ENCODE results near the gene S100A7.
"Not testable (repeated sequence)": the region's sequence is repeated elsewhere in the genome, so short reads cannot be mapped to it uniquely, and the experiment has no call there.

S100A7 gene

DNA sequence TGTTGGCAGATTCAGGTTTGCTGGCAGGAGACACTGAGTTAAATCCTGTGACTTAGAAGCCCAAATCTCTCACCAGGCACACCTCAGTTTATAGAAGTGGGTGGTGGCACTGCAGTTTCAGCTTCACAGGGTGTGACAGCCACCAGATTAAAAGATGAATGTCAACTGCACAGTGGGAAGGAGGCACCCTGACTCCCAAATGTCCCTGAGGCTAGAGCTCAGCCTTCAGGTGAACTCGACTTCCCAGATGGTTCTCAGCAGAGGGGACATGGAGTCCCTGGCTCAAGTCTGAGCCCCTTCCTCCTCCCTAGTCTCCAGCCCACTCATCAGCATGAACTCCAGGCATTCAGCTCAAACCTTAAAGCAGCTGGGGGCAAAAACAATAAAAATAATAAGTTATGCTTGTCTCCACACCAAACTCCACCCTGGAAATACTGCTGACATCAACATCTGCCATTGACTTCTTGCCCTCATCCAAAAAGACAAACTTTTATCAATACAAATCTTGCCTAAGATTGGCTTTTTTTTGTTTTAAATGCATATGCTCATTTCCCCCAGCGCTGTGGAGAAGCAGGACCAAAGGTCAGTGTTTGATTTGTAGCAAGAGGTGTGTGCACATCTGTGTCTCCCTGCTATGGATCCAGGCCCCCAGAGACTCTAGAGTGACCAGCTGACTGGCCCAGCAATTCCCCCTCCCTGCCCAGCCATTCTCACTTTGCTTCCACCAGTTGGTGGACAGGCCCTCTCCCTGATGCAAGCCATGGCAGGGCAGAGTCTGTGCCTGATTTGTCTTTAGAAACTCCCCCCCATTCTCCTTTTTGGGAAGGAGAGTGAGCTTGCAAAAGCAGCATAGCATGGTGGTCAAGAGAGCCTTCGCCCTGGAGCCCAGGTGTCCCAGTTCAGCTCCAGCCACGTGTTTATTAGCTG lies 18.5 kb upstream of the S100A7 start:
- in situ Hi-C loops (cut with HindIII; ENCODE audit: low pct_ligation_motif_present, low pct_unique_long_range_greater_than_20kb, low sequenced_read_pairs) = no loop called here
- no peak for DNase-seq

DNA sequence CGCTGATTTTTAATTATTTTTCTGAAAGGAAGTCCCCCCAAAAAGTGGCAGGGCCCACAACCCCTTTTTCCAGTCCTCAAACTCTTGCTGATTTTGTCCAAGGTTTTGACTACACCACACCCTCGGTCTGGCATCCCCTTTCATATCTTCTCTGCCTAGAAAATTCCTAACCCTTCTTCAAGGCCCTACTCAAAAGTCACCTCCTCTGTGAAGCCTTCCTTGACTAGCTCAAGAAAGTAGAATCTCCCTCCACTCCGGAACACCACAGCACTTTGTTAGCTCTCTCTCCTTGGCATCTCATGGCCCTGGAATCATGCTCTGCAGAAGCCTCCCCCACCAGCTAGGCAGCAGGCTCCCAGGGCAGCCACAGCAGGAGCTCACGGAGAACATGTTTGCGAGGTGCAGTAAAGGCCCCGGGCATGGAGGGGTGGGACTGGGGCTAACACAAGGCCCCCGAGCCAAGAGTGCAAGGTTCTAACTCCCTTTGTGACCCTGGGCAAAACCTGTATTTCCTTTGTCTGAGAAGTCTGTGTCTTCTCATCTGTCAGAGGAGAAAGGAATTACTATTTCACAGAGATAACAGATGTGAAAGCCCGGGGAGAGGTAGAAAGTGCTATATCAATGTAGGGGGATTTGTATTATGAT lies 17.7 kb upstream of the S100A7 start:
- no peak for DNase-seq
- in situ Hi-C loops (cut with HindIII; ENCODE audit: low pct_ligation_motif_present, low pct_unique_long_range_greater_than_20kb, low sequenced_read_pairs) = no loop called here

DNA sequence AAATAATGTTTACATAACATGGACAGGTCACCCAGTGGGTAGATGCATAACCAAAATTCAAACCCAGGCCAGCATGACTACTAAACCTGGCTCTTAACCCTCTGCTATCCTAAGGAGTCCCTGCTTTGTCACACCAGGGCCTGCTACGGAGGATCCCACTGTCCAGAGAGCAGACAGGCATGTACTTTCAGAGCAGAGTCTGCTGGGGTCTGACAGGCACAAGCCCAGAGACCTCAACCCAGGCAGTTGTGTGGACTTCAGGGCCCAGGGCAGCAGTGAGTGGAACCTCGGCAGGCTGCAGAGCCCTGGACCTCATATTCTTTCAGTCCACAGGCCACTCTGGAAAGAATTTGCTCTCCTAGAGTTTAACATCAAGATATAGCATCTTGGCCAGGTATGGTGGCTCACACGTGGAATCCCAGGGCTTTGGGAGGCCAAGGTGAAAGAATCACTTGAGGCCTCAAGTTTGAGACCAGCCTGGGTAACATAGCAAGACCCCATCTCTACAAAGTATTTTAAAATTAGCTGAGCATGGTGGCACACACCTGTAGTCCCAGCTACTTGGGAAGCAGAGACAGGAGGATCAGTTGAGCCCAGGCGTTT lies 16.1 kb upstream of the S100A7 start:
- no peak for DNase-seq
- in situ Hi-C loops (cut with HindIII; ENCODE audit: low pct_ligation_motif_present, low pct_unique_long_range_greater_than_20kb, low sequenced_read_pairs) = no loop called here

DNA sequence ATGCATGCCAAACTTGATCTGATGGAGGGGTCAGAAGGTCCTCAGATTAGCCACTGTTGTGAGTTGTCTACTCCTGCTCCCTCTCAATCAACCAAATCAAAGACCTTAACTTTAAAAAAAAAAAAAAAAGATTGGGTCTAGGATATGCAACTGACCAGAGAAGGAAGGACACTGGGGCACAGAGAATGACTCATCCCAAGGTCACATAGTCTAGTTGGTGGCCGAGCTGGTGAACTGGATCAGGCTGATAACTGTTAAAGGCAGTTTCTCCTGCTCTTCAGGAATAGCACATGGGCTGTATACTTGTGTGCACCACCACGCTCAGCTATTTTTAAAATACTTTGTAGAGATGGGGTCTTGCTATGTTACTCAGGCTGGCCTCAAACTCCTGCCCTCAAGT lies 14.8 kb upstream of the S100A7 start:
- in situ Hi-C loops (cut with HindIII; ENCODE audit: low pct_ligation_motif_present, low pct_unique_long_range_greater_than_20kb, low sequenced_read_pairs) = no loop called here
- DNase-seq = no peak

- in situ Hi-C loops (cut with HindIII; ENCODE audit: low pct_ligation_motif_present, low pct_unique_long_range_greater_than_20kb, low sequenced_read_pairs) = no loop called here
- DNase-seq = no peak
These were observed 13.9 kb upstream of the S100A7 start for GRCh38 chr1:153474347-153474746.

GRCh38 chr1:153470707-153471106 lies 10.3 kb upstream of the S100A7 start:
- DNase-seq = no peak
- in situ Hi-C loops (cut with HindIII; ENCODE audit: low pct_ligation_motif_present, low pct_unique_long_range_greater_than_20kb, low sequenced_read_pairs) = no loop called here

GRCh38 chr1:153466908-153467307 lies 6.5 kb upstream of the S100A7 start:
- no peak for DNase-seq
- in situ Hi-C loops (cut with HindIII; ENCODE audit: low pct_ligation_motif_present, low pct_unique_long_range_greater_than_20kb, low sequenced_read_pairs) = no loop called here

DNA sequence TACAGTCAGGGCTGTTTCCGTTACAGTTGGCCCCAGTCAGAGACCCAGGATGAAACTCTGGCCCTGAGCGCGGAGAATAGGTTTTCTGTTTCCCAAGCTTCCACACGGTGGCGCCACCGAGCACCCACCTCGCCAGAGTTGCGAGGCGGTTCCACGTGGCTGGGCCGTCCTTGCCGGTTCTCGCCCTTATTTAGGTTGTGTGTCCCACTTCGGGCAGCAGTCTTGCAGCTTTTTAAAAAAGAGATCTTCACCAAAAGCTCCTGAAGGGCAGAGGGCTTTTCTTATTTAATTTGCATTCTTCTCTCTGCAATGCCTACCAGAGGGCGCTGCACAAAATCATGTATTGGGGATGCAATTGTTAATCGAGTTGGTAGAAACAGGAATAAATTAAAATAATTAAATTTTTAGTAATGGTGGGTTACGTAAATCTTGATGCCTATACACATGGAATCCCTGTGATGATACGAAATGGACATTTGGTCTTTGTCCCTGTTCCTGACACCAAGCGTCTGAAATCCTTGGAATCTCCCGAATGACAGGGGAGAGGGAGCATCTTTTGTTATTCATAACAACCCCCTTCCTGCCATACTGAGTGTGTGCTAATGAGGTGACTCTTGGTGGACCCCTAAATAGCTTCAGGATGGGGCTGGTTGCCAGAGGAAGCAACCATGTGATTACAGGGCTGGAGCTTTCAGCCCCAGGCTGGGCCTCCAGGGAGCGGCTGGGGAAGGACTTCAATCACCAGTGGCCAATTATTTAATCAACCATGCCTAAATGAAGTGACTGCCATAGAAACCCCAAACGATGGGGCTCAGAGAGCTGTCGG lies 5.6 kb upstream of the S100A7 start:
- in situ Hi-C loops (cut with HindIII; ENCODE audit: low pct_ligation_motif_present, low pct_unique_long_range_greater_than_20kb, low sequenced_read_pairs) = no loop called here
- DNase-seq = peak; percentile 49

DNA sequence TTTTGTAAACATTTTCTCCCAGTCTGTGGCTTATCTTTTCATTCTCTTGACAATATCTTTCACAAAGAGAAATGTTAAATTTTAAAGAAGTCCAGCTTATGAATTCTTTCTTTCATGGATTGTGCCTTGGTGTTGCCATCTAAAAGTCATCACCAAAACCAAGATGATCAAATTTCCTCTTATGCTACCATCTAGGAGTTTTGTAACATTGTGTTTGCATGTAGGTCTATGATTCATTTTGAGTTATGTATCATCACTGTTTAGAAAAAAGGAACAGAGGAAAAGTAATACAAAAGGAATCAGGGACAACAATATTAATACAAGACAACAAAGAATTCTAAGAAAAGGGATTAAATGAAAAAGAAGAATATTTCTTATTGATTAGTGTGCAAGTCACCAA lies 2.3 kb upstream of the S100A7 start:
- in situ Hi-C loops (cut with HindIII; ENCODE audit: low pct_ligation_motif_present, low pct_unique_long_range_greater_than_20kb, low sequenced_read_pairs); DNase-seq: not testable (repeated sequence)

DNA sequence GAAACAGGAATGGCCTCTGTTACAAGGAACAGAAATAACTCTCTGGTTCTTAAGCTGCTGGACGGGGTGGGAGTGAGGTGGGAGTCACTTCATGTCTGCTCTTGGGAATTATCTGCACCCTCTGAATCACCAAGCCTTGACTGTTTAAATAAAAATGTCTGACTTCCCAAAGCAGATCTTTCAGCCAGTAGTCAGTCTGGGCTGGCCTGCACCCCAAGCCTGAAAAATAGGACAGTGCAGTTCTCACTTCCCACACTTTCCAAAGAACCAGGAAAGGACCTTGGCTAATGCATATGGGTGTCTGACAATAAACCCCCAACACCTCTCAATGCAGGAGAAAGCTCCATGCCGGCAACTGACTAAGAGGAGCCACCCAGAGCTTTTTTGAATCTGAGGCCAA lies 796 bp downstream of the S100A7 start:
- in situ Hi-C loops (cut with HindIII; ENCODE audit: low pct_ligation_motif_present, low pct_unique_long_range_greater_than_20kb, low sequenced_read_pairs) = no loop called here

GRCh38 chr1:153456396-153456795 lies 4.1 kb downstream of the S100A7 start:
- in situ Hi-C loops (cut with HindIII; ENCODE audit: low pct_ligation_motif_present, low pct_unique_long_range_greater_than_20kb, low sequenced_read_pairs) = no loop called here

More for the DNA sequence above, 796 bp downstream of the S100A7 start:
- no peak for DNase-seq

GRCh38 chr1:153448851-153449250 lies 11.6 kb downstream of the S100A7 start:
- in situ Hi-C loops (cut with HindIII; ENCODE audit: low pct_ligation_motif_present, low pct_unique_long_range_greater_than_20kb, low sequenced_read_pairs) = not testable (repeated sequence)

More at GRCh38 chr1:153456396-153456795, 4.1 kb downstream of the S100A7 start:
- no peak for DNase-seq

DNA sequence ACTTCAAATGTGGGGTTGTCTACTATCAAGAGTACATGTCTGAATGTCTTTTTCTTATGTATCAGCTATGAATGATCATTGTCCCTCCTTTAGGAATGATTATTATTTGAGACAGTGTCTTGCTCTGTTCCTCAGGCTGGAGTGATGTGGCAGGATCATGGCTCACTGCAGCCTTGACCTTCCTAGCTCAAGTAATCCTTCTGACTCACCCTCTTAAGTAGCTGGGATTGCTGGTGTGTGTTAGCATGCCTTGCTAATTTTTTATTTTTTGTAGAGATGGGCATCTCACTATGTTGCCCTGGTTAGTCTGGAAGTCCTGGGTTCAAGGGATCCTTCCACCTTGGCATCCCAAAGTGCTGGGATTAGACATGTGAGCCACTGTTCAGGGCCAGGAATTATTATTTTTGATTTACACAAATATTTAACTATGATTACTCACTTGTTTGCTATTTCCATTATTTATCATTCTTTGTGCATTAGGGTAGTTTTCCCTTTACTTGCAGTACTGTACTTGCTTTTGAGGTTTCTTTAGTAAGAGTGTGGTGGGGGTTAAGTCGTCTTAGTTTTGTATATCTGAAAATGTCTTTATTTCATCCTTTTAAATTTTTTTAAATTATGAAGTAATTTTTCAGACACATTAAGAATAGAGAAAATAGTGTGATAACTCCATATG lies 12.8 kb downstream of the S100A7 start:
- peak; percentile 87 for DNase-seq
- in situ Hi-C loops (cut with HindIII; ENCODE audit: low pct_ligation_motif_present, low pct_unique_long_range_greater_than_20kb, low sequenced_read_pairs) = no loop called here

More at GRCh38 chr1:153448851-153449250, 11.6 kb downstream of the S100A7 start:
- DNase-seq = not testable (repeated sequence)

DNA sequence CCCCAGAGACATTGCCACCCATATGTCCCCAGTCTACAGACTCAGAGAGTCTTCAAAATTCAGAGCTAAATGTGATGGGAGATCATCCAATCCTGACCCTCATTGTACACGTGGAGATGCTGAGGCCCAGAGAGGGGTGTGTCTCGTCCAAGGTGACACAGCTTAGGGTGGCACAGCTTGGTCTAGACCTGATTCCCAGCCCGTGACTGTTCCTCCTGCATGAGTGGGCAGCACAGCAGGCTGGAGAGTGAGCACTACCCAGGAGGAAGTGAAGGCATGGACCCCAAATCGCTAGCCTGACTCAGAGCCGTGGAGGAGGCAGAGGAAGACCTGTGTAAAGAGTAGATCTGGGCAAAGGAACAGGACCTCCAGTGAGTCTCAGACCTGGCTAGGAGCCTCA lies 16.4 kb downstream of the S100A7 start:
- DNase-seq = no peak
- in situ Hi-C loops (cut with HindIII; ENCODE audit: low pct_ligation_motif_present, low pct_unique_long_range_greater_than_20kb, low sequenced_read_pairs) = no loop called here

- DNase-seq = no peak
- in situ Hi-C loops (cut with HindIII; ENCODE audit: low pct_ligation_motif_present, low pct_unique_long_range_greater_than_20kb, low sequenced_read_pairs) = no loop called here
These were observed 17.0 kb downstream of the S100A7 start for GRCh38 chr1:153443486-153443885.

DNA sequence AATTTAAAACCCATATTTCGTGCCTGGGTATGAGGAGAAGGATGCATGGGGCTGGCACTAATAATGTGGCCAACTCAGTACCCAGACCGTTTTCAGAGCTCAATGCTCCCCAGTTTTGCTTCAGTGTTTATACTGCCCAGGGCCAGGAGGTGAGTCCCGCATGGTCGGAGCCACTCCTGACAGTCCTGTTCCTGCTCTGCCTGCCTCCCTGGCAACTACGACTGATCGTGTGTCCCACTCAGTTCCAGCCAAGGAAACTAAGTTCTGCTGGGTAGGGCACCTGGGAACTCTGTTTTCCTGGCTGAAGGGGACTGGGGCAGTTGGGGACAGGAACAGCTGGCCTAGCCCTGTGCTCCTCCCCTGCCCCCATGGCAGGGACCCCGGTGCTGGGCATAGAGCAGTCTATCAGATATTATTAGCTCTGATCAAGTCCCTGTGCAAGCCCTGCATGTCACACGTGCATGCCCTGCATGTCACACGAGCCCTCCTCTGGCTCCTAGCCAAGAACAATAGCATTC lies 19.2 kb downstream of the S100A7 start:
- in situ Hi-C loops (cut with HindIII; ENCODE audit: low pct_ligation_motif_present, low pct_unique_long_range_greater_than_20kb, low sequenced_read_pairs) = no loop called here
- DNase-seq = no peak

DNA sequence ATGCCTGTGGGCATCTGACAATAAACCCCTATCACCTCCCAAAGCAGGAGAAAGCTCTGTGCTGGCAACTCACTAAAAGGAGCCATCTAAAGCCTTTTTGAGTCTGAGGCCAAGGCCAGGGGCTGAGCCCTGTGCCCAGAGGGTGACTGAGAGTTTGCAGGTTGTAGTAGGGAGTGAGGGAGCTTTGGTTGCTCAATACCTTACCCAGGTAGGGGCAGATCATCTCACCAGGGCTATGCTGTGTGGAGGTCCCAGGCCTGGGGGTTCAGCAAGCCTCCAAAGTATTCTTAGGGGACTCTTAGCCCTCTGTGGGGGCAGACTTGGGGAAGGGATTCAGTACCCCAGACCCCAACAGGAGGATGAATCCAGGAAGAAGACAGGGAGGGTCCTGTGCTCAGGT lies 21.2 kb downstream of the S100A7 start:
- DNase-seq = no peak
- in situ Hi-C loops (cut with HindIII; ENCODE audit: low pct_ligation_motif_present, low pct_unique_long_range_greater_than_20kb, low sequenced_read_pairs) = no loop called here

GRCh38 chr1:153438599-153438998 lies 21.9 kb downstream of the S100A7 start:
- no peak for DNase-seq
- in situ Hi-C loops (cut with HindIII; ENCODE audit: low pct_ligation_motif_present, low pct_unique_long_range_greater_than_20kb, low sequenced_read_pairs) = no loop called here
